HL-60 (cell line): ENCODE results near the gene CYP26B1.

ENCODE experiments used
- DNase-seq, 2 experiments: peaks; one replicate each; pipeline ENCODE4 v3.0.0-alpha.2; 2010 to 2020; ENCODE audit warnings: low read depth in 1 of 2, low spot score in 1 of 2
- H3K27ac ChIP-seq: fragments of 250-450 bp; sonication (Bioruptor Pico); replicated peaks from 2 replicates; pipeline ENCODE4 v1.5.1; 2020; ENCODE audit warnings: mild to moderate bottlenecking, moderate library complexity
- H3K27me3 ChIP-seq: fragments of 250-450 bp; sonication (Bioruptor Pico); 2 replicates; pipeline ENCODE4 v1.5.1; 2021; ENCODE audit warnings: mild to moderate bottlenecking, moderate library complexity; ENCODE audit not compliant: insufficient read depth, poor library complexity, severe bottlenecking
- H3K4me3 ChIP-seq: replicated peaks from 2 replicates; pipeline ENCODE4 v1.5.1; 2011; ENCODE audit warnings: mild to moderate bottlenecking, control low read depth, low read length; ENCODE audit not compliant: insufficient read depth
- CTCF ChIP-seq: IDR thresholded peaks from one replicate; pipeline ENCODE4 v1.5.1; 2011; ENCODE audit warnings: low read length, control low read depth, inconsistent platforms; ENCODE audit not compliant: insufficient read depth
- GABPA ChIP-seq: IDR thresholded peaks from 2 replicates; pipeline ENCODE4 v1.6.1; 2012; ENCODE audit warnings: low read depth
- POLR2AphosphoS5 ChIP-seq: IDR thresholded peaks from 2 replicates; pipeline ENCODE4 v1.6.1; 2012; ENCODE audit warnings: low read depth
- REST ChIP-seq: IDR thresholded peaks from 2 replicates; pipeline ENCODE4 v1.6.1; 2012; ENCODE audit warnings: low read depth; ENCODE audit not compliant: insufficient replicate concordance
- SPI1 ChIP-seq: IDR thresholded peaks from 2 replicates; pipeline ENCODE4 v1.6.1; 2012; ENCODE audit warnings: low read depth, mild to moderate bottlenecking, borderline replicate concordance

CYP26B1 gene

GRCh38 chr2:72185206-72185605, 37.5 kb upstream of the CYP26B1 start:
- Histone ChIP-seq H3K27ac (no peak overlapping the region), H3K4me3 (no peak overlapping the region), H3K27me3 (no peaks in the 10 kb centered on the region)
- TF ChIP-seq POLR2AphosphoS5, result no peak
- TF ChIP-seq SPI1, result no peak
- TF ChIP-seq GABPA, result no peak
- no peak for TF ChIP-seq REST
- TF ChIP-seq CTCF, result no peak
- no peak for DNase-seq

- no peak for DNase-seq
- Histone ChIP-seq H3K4me3 (no peak overlapping the region), H3K27ac (no peak overlapping the region), H3K27me3 (no peaks in the 10 kb centered on the region)
- TF ChIP-seq GABPA (no peak), SPI1 (no peak), CTCF (no peak), POLR2AphosphoS5 (no peak), REST (no peak)
Observed at GRCh38 chr2:72183466-72183865, 35.8 kb upstream of the CYP26B1 start.

- Histone ChIP-seq H3K27me3 (no peaks in the 10 kb centered on the region), H3K4me3 (no peak overlapping the region), H3K27ac (no peak overlapping the region)
- no peak for TF ChIP-seq POLR2AphosphoS5
- no peak for TF ChIP-seq GABPA
- no peak for TF ChIP-seq CTCF
- TF ChIP-seq REST, result no peak
- TF ChIP-seq SPI1, result no peak
- DNase-seq, result no peak
Observed at GRCh38 chr2:72183016-72183415, 35.4 kb upstream of the CYP26B1 start.
